Left ventricle myocardium inferior (tissue), 1 donor: ENCODE measurements around the gene IFNK. TPM values are rescaled to one million over a fixed set of nuclear protein-coding genes. Genes with fewer than 3 reads are reported as not detected.
"Not testable (repeated sequence)": the region's sequence is repeated elsewhere in the genome, so short reads cannot be mapped to it uniquely, and the experiment has no call there.

Experiments used
- DNase-seq: peaks from one replicate; pipeline ENCODE4 v3.0.0-alpha.2; 2020
- H3K27ac ChIP-seq: fragments of 200-600 bp; replicated peaks from 2 replicates; pipeline ENCODE4 v1.8.0; 2021
- H3K27me3 ChIP-seq: fragments of 200-600 bp; 2 replicates; pipeline ENCODE4 v1.8.0; 2021; ENCODE audit warnings: low read depth
- H3K36me3 ChIP-seq: fragments of 200-600 bp; 2 replicates; pipeline ENCODE4 v1.8.0; 2021
- H3K4me1 ChIP-seq: fragments of 200-600 bp; 2 replicates; pipeline ENCODE4 v1.8.0; 2021
- H3K4me3 ChIP-seq: fragments of 200-600 bp; 2 replicates; pipeline ENCODE4 v1.8.0; 2021; ENCODE audit warnings: mild to moderate bottlenecking, moderate library complexity
- H3K9me3 ChIP-seq: fragments of 200-600 bp; replicated peaks from 2 replicates; pipeline ENCODE4 v1.8.0; 2021
- CTCF ChIP-seq: fragments of 200-600 bp; IDR thresholded peaks from 2 replicates; pipeline ENCODE4 v1.8.0; 2021; ENCODE audit warnings: antibody characterized with exemption, mild to moderate bottlenecking, borderline replicate concordance
- intact Hi-C: fragments of 100-400 bp; cut with micrococcal nuclease; formaldehyde crosslinking; loops from one replicate; pipeline ENCODE4 v1.11.0; 2022
- total RNA-seq: library from RNA; stranded (reverse); fragmentation: NEBNext Ultra II Directional; extraction: Animal tissue kit (Norgen Biotek cat#: 25700); gene quantifications from one replicate; pipeline ENCODE4 v1.2.1, GENCODE V29; 2021
- donor health status: DM: no; HTN: yes; CAD: no; lungs with severe emphysema.

The IFNK gene
- total RNA-seq, 1 donor from 2014 or later, result not detected

- intact Hi-C loops, result no loop called here
- H3K27me3 ChIP-seq, result no peaks in the 10 kb centered on the region
- no peak overlapping the region for H3K27ac ChIP-seq
- no peak for DNase-seq
- peaks cover 27% of the 10 kb centered on the region for H3K4me1 ChIP-seq
- H3K4me3 ChIP-seq, result no peak overlapping the region
- H3K9me3 ChIP-seq, result peaks cover 5% of the 10 kb centered on the region
- no peak for TF ChIP-seq CTCF
- no peaks in the 10 kb centered on the region for H3K36me3 ChIP-seq
These were observed 24.6 kb upstream of the IFNK start for GRCh38 chr9:27499451-27499850.

GRCh38 chr9:27500902-27501301 lies 23.2 kb upstream of the IFNK start:
- H3K36me3 ChIP-seq, H3K27ac ChIP-seq, H3K4me3 ChIP-seq, H3K27me3 ChIP-seq, H3K9me3 ChIP-seq, intact Hi-C loops, DNase-seq: not testable (repeated sequence)
- H3K4me1 ChIP-seq, result peaks cover 18% of the 10 kb centered on the region

- no peak for TF ChIP-seq CTCF
- intact Hi-C loops, result no loop called here
- no peaks in the 10 kb centered on the region for H3K27me3 ChIP-seq
- DNase-seq, result no peak
- peaks cover 5% of the 10 kb centered on the region for H3K9me3 ChIP-seq
- no peaks in the 10 kb centered on the region for H3K36me3 ChIP-seq
- H3K27ac ChIP-seq, result no peak overlapping the region
- no peak overlapping the region for H3K4me3 ChIP-seq
- peaks cover 6% of the 10 kb centered on the region for H3K4me1 ChIP-seq
These were observed 20.5 kb upstream of the IFNK start for GRCh38 chr9:27503623-27504022.

- H3K4me1 ChIP-seq, result peaks cover 6% of the 10 kb centered on the region
- H3K9me3 ChIP-seq, result peaks cover 5% of the 10 kb centered on the region
- intact Hi-C loops, result no loop called here
- no peak for DNase-seq
- no peak for TF ChIP-seq CTCF
- H3K36me3 ChIP-seq, result no peaks in the 10 kb centered on the region
- H3K27ac ChIP-seq, result no peak overlapping the region
- no peaks in the 10 kb centered on the region for H3K27me3 ChIP-seq
- H3K4me3 ChIP-seq, result no peak overlapping the region
These were observed 19.8 kb upstream of the IFNK start for GRCh38 chr9:27504259-27504658.

- Histone ChIP-seq H3K27me3 (no peaks in the 10 kb centered on the region), H3K4me1 (no peaks in the 10 kb centered on the region), H3K27ac (no peak overlapping the region), H3K9me3 (peaks cover 5% of the 10 kb centered on the region), H3K4me3 (no peak overlapping the region), H3K36me3 (no peaks in the 10 kb centered on the region)
- DNase-seq, result no peak
- TF ChIP-seq CTCF, result no peak
- intact Hi-C loops, result no loop called here
These were observed 18.3 kb upstream of the IFNK start for GRCh38 chr9:27505744-27506161.

- intact Hi-C loops, result no loop called here
- no peak for DNase-seq
- no peaks in the 10 kb centered on the region for H3K27me3 ChIP-seq
- H3K27ac ChIP-seq, result no peak overlapping the region
- no peaks in the 10 kb centered on the region for H3K4me1 ChIP-seq
- no peaks in the 10 kb centered on the region for H3K36me3 ChIP-seq
- no peak overlapping the region for H3K4me3 ChIP-seq
- H3K9me3 ChIP-seq, result no peaks in the 10 kb centered on the region
- no peak for TF ChIP-seq CTCF
These were observed 17.1 kb upstream of the IFNK start for GRCh38 chr9:27506981-27507380.
